HG02763 (cell line): Measurements from ENCODE around the gene GANC.

Experiments used
- ATAC-seq: cut with Tn5 transposase; IDR thresholded peaks from one replicate; pipeline ENCODE4 v1.9.1; 2021; ENCODE audit warnings: mild to moderate bottlenecking, moderate library complexity; ENCODE audit not compliant: unreplicated experiment

The GANC gene

DNA sequence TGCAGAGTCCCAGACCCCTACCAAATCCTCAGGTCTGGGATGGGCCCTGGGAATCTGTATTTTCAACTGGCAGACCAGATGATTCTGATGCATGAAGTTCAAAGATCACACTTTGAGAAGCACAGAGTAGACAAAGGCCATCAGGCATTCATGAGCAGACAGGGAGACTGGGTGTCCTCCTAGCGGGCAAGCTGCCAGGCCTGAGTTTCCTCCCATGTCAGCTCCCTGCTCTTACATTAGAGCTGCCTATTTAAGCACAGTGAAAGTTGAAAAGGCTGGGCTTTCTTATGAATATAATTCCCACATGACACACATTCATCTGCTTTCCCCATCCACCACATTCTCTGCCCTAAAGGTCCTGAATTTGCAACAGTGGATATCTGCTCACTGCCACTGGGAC lies 100.3 kb downstream of the GANC start:
- ATAC-seq, result no peak

- ATAC-seq, result no peak
Measured at GRCh38 chr15:42373936-42374335, 100.9 kb downstream of the GANC start.

DNA sequence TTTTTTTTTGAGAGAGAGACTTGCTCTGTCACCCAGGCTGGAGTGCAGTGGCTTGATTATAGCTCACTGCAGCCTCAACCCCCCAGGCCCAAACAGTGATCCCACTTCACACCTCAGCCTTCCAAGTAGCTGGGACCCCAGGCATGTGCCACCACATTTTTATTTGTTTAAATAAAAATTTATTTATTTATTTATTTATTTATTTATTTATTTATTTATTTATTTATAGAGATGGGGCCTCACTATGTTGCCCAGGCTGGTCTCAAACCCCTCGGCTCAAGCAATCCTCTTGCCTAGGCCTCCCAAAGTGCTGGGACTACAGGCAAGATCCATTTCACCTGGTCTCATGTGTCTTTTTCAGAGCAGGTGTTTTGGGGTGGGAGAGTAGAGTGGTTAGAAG lies 101.8 kb downstream of the GANC start:
- no peak for ATAC-seq

DNA sequence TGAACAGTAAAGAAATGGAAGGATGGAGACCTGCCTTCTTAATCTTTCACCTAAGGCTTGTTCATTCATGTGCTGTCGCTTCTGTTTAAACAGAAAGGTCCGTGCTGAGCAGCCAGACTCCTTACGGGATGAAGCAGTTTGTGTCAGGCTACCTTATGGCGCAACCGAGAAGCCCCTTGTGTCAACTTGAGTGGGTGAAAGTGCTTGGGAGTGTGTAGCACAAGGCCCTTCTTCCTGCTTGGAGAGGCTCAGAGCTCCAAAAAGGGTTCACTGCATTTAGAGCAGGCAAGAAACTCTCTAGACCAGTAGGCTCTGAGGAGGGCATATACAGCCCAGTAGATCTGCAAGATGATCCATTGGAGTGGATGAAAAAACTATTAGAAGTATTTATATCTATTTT lies 102.3 kb downstream of the GANC start:
- ATAC-seq, result no peak

DNA sequence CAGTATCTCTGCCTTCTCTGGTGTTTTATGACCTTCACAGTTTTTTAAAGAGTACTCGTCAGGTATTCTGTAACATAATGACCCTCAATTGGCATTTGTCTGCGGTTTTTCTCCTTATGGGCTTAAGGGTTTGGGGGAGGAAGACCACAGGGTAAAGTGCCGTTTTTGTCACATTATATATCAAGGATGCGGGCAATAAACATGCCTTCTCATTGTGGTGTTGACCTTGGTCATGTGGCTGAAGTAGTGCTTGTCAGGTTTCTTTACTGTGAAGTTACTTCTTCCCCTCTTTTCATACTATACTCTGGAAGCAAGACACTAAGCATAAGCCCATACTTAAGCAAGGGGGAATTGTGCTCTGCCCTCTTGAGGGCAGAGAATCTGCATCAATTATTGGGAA lies 102.9 kb downstream of the GANC start:
- ATAC-seq, result no peak

DNA sequence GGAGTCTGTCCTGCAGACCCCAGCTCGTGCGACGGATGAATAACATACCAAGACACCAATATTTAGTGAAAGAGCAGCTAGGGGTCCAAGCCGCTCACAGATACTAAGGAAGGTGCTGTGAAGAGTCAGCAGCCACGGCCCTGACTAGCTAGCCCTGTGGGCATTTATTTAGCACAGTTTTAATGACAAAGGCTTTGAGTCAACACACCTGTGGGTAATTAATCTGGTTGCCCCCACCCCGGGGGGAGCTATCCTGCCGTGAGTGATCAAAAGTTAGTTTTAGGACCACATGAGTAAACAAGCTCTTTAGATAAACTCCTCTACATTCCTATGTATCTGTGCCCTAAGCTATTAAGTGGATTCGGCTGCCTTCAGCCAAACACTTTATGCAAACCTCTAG lies 105.0 kb downstream of the GANC start:
- ATAC-seq, result no peak

GRCh38 chr15:42384597-42384996 lies 111.6 kb downstream of the GANC start:
- no peak for ATAC-seq

DNA sequence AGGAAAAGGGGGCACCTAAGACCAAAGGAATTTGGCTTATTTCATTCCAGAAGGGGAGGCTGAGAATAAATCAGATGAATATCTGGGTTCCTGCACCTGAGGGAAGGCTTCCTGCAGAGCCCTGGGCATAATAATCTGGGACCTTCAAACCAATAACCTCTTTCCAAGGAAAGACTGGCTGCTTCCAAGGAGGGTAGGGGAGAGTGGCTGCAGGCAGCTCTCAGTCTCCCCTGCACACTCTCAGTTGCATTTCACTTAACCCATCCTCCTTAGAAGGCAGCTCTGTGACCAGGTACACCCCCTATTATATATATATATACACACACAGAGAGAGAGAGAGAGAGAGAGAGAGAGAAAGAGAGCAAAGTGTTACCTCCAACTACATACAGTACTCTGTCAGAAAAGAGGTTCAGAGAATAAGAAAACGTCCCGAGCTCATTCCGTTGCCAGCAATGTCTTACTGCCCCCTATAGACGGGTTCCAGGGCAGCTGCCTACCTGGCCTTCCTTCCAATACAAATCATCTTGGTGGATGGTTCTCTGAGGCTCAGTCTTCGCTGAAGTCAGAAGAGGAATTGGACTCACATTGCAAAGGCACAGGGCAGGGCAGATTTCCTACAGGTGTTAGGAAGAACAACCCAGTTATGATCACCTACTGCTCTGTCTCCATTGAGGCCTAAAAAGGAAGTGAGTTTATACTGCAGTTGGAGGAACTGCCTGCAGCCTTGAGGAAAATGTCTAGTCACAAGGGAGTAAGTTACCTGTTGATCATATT lies 112.4 kb downstream of the GANC start:
- no peak for ATAC-seq

GRCh38 chr15:42385980-42386700 lies 113.1 kb downstream of the GANC start:
- ATAC-seq, result no peak

- ATAC-seq, result no peak
Measured at GRCh38 chr15:42387603-42388002, 114.6 kb downstream of the GANC start.

- ATAC-seq, result no peak
Measured at GRCh38 chr15:42392309-42393024, 119.5 kb downstream of the GANC start.

DNA sequence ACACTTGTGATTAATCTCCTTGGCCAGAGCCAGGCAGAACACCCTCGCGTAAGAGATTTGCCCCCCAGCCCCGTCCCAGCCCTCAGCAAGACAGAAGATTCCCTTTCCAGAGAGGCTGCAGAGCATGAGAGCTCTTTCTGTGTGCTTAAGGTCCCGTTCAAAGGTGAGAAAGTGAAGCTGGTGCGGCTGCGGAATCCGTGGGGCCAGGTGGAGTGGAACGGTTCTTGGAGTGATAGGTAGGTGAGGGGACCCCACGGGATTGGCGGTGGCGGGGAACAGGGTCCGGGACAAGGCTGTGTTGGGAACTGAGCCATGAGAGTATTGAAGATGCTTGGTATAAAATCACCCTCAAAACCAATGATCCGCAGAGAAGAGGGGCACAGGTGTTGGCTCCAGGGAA lies 121.1 kb downstream of the GANC start:
- no peak for ATAC-seq

GRCh38 chr15:42395838-42396237 lies 122.8 kb downstream of the GANC start:
- no peak for ATAC-seq

GRCh38 chr15:42401544-42402454 lies 128.8 kb downstream of the GANC start:
- no peak for ATAC-seq

DNA sequence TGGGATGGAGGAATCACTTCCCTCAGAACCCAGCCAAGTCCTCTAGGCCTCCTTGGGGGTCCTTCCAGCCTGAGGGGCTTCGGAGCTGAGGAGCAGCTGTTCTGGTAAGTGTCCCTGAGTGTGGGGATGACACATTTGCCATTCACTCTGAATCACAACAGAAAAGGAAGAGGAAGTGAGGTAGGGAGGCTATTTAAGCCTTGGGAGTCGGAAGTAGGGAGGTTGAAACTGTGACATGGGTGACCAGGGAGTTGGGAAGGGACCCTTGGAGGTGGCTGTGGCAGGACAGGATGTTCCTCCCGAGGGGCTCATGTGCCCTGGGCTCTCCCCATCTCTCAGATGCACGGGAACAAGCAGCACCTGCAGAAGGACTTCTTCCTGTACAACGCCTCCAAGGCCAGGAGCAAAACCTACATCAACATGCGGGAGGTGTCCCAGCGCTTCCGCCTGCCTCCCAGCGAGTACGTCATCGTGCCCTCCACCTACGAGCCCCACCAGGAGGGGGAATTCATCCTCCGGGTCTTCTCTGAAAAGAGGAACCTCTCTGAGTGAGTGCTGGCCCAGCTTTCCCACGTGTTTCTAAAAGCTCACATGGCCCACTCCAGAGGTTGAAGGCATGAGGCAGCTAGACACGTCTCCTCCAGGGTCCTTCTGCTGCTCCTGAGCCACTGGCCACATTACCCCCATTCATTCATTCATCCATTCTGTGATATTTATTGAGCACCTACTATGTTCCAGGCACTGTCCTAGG lies 129.6 kb downstream of the GANC start:
- ATAC-seq, result no peak

DNA sequence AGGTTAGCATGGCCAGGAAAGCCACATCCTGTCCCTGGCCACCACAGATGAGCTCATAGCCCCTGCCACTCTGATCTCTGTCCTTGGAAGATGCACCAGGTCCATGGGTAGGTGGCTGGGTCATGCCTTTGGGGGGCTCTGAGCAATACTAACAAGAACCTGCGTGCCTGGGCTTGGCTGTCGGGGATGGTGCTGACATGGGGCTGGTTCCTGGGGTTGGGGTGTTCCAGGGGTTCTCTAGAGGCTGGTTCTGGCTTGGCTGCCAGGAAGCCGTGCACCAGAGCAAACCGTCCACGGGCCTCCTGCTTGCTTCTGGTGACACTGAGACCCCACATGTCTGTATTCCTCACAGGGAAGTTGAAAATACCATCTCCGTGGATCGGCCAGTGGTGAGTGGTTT lies 130.4 kb downstream of the GANC start:
- no peak for ATAC-seq

GRCh38 chr15:42404461-42405235 lies 131.6 kb downstream of the GANC start:
- ATAC-seq, result no peak

GRCh38 chr15:42405863-42406482 lies 133.0 kb downstream of the GANC start:
- ATAC-seq, result no peak
